DND-41 (cell line): ENCODE data around the gene KCNJ1.

Experiments
- EZH2 ChIP-seq: IDR thresholded peaks from 3 replicates; pipeline ENCODE4 v1.6.1; 2012; ENCODE audit warnings: borderline replicate concordance, low read depth, mild to moderate bottlenecking, moderate library complexity, low read length, inconsistent platforms; ENCODE audit not compliant: severe bottlenecking
- TF ChIP-seq, protein P1 (sequence below): IDR thresholded peaks from 2 replicates; pipeline ENCODE4 v1.5.1; 2012; ENCODE audit warnings: borderline replicate concordance, low read length, moderate library complexity, mild to moderate bottlenecking; ENCODE audit not compliant: poor library complexity, severe bottlenecking; ENCODE audit errors: extremely low read depth

- no peak for TF ChIP-seq EZH2
- TF ChIP-seq, protein P1, sequence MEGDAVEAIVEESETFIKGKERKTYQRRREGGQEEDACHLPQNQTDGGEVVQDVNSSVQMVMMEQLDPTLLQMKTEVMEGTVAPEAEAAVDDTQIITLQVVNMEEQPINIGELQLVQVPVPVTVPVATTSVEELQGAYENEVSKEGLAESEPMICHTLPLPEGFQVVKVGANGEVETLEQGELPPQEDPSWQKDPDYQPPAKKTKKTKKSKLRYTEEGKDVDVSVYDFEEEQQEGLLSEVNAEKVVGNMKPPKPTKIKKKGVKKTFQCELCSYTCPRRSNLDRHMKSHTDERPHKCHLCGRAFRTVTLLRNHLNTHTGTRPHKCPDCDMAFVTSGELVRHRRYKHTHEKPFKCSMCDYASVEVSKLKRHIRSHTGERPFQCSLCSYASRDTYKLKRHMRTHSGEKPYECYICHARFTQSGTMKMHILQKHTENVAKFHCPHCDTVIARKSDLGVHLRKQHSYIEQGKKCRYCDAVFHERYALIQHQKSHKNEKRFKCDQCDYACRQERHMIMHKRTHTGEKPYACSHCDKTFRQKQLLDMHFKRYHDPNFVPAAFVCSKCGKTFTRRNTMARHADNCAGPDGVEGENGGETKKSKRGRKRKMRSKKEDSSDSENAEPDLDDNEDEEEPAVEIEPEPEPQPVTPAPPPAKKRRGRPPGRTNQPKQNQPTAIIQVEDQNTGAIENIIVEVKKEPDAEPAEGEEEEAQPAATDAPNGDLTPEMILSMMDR: no peak
These were observed 38.7 kb downstream of the KCNJ1 start for GRCh38 chr11:128828350-128828749.
